Placental epithelial cell (primary cell): ENCODE data around the gene DHX29. TPM values are rescaled to one million over a fixed set of nuclear protein-coding genes. Genes with fewer than 3 reads are reported as not detected.

Experiments
- total RNA-seq: library from RNA; depleted of rRNA; stranded (reverse); fragments of >200 nt; gene quantifications from 2 replicates; pipeline ENCODE4 v1.2.3, GENCODE V29; 2012

DHX29 gene, protein sequence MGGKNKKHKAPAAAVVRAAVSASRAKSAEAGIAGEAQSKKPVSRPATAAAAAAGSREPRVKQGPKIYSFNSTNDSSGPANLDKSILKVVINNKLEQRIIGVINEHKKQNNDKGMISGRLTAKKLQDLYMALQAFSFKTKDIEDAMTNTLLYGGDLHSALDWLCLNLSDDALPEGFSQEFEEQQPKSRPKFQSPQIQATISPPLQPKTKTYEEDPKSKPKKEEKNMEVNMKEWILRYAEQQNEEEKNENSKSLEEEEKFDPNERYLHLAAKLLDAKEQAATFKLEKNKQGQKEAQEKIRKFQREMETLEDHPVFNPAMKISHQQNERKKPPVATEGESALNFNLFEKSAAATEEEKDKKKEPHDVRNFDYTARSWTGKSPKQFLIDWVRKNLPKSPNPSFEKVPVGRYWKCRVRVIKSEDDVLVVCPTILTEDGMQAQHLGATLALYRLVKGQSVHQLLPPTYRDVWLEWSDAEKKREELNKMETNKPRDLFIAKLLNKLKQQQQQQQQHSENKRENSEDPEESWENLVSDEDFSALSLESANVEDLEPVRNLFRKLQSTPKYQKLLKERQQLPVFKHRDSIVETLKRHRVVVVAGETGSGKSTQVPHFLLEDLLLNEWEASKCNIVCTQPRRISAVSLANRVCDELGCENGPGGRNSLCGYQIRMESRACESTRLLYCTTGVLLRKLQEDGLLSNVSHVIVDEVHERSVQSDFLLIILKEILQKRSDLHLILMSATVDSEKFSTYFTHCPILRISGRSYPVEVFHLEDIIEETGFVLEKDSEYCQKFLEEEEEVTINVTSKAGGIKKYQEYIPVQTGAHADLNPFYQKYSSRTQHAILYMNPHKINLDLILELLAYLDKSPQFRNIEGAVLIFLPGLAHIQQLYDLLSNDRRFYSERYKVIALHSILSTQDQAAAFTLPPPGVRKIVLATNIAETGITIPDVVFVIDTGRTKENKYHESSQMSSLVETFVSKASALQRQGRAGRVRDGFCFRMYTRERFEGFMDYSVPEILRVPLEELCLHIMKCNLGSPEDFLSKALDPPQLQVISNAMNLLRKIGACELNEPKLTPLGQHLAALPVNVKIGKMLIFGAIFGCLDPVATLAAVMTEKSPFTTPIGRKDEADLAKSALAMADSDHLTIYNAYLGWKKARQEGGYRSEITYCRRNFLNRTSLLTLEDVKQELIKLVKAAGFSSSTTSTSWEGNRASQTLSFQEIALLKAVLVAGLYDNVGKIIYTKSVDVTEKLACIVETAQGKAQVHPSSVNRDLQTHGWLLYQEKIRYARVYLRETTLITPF (N-terminal part only)
- 20.8 and 25.5 TPM in 2 replicates for total RNA-seq

DNA sequence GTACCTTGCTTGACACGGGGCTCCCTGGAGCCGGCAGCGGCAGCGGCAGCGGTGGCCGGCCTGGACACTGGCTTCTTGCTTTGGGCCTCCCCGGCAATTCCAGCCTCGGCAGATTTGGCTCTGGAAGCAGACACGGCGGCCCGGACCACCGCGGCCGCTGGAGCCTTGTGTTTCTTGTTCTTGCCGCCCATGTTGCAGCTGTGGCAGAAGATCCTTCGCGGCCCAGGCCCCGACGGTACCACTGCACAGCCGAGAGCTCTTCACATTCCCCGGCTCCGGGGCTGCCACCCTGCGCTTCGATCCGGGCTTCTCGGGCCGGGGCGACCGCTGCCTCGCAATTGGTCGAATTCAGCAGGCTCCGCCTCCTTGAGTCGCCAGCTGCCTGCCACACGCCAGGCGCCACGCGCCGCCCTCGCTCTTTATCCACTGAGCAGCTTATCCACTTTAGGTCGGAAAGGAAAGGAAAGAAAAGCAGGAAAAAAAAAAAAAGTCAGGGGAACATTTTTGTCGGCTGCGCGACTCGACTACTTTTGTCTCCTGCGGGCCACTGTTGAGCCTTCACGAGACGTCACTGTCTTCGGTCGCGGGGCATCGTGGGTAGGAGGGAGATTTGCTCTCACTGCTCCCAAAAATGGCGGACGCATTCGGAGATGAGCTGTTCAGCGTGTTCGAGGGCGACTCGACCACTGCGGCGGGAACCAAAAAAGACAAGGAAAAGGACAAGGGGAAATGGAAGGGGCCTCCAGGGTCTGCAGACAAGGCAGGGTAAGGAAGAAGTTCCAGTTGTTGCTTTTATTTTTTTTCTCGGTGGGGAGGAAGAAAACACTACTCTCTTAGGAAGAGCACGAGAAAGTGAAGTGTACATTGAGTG is at the start of gene DHX29, which contains the start of gene MTREX:
Gene DHX29, minus strand, starts transcription at position 312 of the 871 bp plus-strand sequence. Its CDS starts 121 bp downstream, at position 191.
Gene MTREX, plus strand, starts transcription at position 607 of the 871 bp plus-strand sequence. Its CDS starts 25 bp downstream, at position 632.

DNA sequence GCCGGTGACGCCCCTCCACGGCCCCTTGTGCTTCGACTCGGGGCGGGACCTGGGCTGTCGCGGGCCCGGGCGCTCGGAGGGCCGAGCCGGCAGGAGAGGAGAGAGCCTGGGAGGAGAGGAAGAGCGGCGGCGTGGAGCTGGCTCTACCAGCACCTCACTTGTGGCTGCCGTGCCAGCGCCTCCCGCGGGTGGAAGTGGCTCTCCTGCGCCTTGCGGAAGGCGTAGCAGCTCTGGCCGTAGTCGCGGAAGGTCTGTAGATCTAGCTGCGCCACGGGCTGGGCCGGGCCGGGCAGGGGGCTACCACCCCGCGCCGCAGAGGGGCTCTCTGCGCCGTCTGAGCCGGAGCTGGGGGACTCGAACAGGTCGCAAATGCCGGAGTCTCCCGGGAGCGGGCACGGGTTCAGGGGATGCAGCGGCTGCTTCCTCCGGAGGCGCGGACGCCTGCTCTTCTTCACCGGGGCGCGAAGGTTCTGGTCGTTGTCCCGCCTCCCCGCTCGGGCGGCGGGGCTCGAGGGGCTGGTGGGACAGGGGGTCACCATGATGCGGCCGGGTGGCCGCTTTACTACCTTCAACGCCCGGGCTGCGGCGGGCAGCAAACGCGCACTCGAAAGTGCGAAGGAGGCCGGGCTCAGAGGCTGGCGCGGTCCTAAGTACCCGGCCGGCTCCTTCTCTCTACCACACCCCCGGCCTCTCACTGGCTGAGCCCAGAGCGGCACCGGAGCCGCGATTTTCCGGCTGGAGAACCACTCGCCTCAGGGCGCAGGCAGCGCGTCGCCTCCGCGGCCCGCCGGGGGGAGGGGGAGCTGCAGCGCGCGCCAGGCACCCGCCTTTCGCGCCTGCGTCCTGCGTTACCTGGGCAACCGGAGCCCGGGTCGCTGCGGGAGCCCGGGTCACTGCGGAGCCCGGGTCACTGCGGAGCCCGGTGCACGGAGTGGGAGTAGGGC is 74.2 kb downstream of the DHX29 start, which contains the start of gene CCNO:
Gene CCNO, minus strand, starts transcription at position 624 of the 944 bp plus-strand sequence. Its CDS starts 85 bp downstream, at position 539.

DNA sequence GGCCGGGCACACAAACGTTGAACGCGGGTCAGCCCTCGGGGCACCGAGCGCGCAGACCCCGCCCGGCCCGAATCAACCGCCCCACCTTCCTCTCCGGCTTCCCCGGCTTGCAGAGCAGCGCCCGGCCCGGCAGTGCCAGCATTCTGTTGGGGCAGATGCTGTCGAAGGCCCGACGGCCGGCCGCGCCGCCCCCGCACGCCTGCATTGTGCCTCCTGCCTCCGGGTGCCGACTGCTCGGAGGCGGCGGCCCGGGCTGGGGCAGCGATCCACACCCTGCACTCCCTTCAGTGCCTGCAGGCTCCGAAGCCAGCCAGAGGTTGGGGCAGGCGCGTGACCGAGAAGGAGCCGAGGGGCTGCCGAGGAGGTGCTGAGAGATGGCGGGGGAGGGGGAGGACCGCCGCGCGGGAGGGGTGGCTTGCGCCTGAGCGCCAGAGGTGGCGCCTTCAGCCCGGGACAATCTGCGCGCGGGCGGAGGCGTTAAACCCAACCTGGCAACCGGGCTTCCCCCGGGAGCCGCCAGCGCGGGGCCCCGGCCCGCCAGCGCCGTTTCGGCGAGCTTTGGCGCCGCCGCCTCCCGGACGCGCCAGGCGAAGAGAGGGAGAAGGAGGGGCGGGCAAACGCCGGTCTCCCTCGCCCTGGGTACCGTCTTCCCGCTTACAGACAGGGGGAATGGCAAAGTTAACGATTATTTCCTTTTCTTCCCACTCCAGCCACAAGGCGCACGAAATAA is 80.4 kb downstream of the DHX29 start, which contains the start of gene MCIDAS:
Gene MCIDAS, minus strand, starts transcription at position 382 of the 730 bp plus-strand sequence. Its CDS starts 177 bp downstream, at position 205.

Other genes starting within 250 kb of the DHX29 start
- gene GZMA, start 205.0 kb downstream of the DHX29 start, total RNA-seq: not detected in 2 replicates
- 101 and 120 TPM in 2 replicates for gene GPX8, start 147.5 kb downstream of the DHX29 start, total RNA-seq
- gene CDC20B, start 134.5 kb downstream of the DHX29 start, total RNA-seq: not detected in 2 replicates
- gene MCIDAS, start 80.4 kb downstream of the DHX29 start, total RNA-seq: not detected in 2 replicates
- 0.33 TPM in 1 of 2 replicates, not detected in the other for gene CCNO, start 74.1 kb downstream of the DHX29 start, total RNA-seq
- gene MTREX, start 295 bp upstream of the DHX29 start, total RNA-seq: 46.4 and 58.9 TPM in 2 replicates
- gene PLPP1, start 227.3 kb upstream of the DHX29 start, total RNA-seq: 21.6 and 31.2 TPM in 2 replicates